Measurements from ENCODE around the gene CHEK1.

CHEK1 gene

DNA sequence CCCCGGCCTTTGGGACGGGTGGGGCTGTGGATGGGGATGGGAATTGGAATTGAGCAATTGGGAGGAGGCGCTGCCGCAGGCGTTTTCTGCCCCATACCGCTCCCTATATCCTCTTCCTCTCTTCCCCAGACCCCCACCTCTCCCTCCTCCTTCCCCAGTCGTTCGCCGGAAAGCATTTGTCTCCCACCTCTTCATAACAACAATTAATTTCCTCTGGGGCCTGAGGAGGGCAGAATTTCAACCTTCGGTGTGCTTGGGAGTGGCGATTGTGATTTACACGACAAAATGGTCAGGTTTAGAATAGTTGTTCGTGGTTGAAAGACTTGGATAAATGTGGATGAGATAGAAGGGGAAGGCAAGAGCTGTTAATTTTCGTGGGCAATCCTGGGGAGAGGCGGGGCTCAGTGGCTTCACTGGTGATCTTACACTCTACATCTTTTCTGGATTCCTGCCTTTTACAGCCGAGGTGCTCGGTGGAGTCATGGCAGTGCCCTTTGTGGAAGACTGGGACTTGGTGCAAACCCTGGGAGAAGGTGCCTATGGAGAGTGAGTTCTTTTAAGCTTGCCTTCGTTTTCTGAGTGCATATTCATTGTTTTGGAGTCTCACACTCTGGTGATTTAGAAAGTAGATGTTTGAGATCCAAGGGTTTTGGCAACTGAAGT is 1.5 kb downstream of the CHEK1 start:
- DNase-seq = peak in 3 of 5 experiments; percentile 7 to 70 (median 22)

- DNase-seq = peak in 1 of 5 experiments; percentile 19
These were observed 2.4 kb downstream of the CHEK1 start for GRCh38 chr11:125627236-125627910.

DNA sequence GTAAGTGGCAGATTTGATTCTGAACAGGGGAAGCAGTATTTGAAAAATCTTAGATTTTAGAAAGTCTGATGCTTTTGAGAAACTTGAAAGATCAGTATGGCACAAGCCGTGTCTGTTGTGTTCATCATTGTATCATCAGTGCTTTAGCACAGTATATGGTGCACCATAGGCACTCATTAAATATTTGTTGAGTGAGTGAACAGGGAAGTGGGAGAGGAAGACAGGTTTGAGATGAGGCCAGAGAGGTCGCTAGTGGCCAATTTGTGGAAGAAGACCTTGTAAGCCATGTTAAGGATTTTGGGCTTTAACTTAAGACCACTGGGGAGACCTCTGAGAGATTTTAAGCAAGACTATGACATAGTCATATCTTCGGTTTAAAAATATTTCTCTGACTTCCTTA is 12.9 kb downstream of the CHEK1 start:
- no peak for DNase-seq

GRCh38 chr11:125638315-125638714 is 13.4 kb downstream of the CHEK1 start:
- DNase-seq = no peak

GRCh38 chr11:125645871-125646270 is 20.9 kb downstream of the CHEK1 start:
- DNase-seq = no peak

GRCh38 chr11:125649465-125650166 is 24.7 kb downstream of the CHEK1 start:
- peak in 1 of 5 experiments; percentile 84 for DNase-seq

GRCh38 chr11:125662689-125663088 is 37.7 kb downstream of the CHEK1 start:
- DNase-seq = no peak

DNA sequence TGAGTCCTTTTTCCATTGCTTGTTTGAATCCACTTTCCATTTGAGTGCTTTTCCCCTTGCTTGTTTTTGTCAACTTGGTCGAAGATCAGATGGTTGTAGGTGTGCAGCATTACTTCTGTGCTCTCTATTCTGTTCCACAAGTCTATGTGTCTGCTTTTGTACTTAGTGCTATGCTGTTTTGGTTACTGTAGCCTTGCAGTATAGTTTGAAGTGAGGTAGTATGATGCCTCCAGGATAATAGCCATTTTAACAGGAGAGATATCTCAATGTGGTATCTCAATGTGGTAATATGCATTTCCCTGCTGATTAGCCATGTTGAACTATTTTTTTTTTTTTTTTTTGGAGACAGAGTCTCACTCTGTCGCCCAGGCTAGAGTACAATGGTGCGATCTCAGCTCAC is 38.9 kb downstream of the CHEK1 start:
- DNase-seq = peak in 1 of 5 experiments; percentile 69

DNA sequence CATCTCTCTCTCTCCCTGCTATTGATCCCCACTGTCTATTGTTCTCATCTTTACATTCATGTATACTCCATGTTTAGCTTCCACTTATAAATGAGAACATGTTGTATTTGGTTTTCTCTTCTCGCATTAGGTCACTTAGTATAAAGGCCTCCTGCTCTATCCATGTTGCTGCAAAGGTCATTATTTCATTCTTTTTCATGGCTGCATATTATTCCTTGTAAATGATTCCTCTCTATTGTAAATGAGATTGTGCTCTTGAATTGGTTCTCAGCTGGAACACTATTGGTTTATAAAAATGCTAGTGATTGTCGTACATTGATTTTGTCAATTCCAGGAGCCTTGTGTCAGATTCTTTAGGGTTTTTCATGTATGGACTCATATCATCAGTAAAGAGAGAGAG is 42.2 kb downstream of the CHEK1 start:
- no peak for DNase-seq

DNA sequence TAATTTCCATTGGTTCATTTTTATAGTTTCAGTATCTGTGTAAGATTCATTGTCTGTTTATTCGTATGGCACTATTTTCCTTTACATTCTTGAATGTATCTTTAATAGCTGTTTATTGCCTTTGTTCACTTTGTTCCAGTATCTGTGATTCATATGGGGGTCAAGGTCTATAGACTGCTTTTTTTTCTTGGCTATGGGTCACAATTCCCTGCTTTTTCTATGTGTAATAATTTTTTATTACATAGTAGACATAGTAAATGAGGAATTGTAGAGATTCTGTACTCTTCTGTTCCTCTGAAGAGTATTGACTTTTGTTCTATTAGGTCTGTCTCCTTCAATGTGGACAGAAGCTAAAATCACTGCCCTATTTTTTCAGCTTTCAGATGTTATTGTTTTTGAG is 45.2 kb downstream of the CHEK1 start:
- DNase-seq = no peak

DNA sequence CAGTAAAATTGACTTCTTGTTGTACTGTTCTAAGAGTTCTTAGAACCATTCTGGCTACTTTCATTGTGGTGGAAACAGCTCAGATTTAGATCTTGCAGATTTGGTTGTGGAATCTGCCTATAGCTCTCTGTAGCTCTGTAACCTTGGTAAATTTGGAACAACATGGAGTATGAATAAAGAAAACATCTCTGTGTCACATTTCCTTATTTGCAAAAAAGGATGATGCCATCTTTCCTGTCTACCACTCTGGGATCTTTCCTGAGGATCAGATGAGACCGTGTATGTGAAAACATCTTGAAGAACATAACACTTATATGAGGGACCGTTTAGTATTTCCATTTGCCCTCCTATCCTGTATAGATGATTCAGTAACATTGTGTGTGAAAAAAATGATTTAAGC is 46.6 kb downstream of the CHEK1 start:
- DNase-seq = no peak

GRCh38 chr11:125674210-125674609 is 49.2 kb downstream of the CHEK1 start:
- DNase-seq = no peak

DNA sequence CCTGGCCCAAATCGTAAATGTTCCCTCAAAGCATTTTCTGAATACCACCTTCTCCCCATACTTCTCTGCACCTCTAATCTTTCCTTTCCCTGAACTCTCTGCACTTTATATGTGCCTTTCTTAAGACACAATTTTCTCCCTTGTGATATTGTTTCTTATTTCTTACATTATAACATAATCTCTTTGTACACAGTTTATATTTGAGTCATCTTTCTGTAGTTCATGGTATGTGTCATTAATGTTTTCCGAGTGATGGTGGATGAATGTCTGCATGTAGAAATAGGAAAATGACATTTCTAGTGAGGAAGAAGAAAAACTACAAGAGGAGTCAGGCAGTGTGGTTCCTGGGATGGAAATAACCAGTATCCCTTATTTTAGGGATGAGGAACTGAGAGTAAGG is 50.2 kb downstream of the CHEK1 start:
- no peak for DNase-seq

GRCh38 chr11:125679397-125679796 is 54.4 kb downstream of the CHEK1 start:
- DNase-seq = peak in 1 of 5 experiments; percentile 9

DNA sequence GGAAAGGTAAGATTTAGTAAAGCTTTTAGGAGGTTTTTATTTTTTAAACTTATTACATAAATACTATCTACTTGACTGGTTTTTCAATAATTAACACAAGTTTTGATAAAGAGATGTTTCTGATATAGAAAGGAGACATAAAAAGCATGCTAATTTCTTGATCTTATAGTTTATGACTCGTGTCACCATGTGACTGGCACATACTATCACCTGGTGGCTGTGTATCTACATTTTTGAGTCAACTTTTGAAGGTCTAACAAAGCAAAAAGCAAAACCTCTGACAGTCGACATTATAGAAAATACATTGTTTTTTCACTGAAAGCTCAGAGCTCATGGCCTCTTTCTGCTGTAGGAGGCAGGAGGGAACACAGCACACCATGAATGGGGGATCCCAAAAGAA is 54.9 kb downstream of the CHEK1 start:
- DNase-seq = no peak

- no peak for DNase-seq
These were observed 55.8 kb downstream of the CHEK1 start, which contains the start of gene ACRV1 for GRCh38 chr11:125680747-125681146. TSS of gene ACRV1 (minus strand) at chr11:125680847. CDS start at chr11:125680780, 67 bp downstream.

DNA sequence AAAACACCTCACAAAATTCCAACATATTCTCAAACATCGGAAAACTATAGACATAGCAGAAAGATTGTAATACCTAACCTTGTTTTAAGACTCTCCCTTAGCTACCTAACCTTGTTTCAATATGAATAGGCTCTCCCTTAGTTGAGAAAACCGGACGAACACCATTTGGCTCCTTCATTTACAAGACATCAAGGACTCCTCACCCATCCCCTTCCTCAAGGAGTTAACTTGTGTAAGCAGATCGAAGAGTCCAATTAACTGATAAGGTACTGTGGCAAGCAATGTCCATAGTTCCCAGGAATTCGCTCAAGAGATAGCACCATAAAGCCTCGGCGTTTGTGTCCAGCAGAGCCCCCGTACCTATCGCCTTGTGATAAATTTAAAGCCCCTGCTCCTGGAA is 60.3 kb downstream of the CHEK1 start:
- DNase-seq = no peak

DNA sequence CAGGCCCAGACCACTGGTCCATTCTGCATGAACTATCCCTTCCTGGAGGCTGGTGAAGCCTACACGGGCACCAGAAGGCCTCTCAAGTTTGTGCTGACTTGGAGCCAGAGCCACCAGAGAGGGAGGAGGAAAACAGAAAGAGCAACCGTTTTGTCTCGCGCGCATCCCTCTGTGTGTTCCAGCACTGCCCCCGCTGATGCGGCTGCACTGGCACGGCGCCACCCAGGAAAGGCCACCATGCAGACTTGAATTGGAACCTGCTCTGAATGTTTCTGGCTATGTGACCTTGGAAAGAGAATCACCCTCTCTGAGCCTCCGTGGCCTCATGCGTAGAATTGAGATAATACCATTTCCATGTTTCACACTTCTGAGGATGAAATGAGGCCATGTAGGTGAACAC is 63.1 kb downstream of the CHEK1 start:
- no peak for DNase-seq

DNA sequence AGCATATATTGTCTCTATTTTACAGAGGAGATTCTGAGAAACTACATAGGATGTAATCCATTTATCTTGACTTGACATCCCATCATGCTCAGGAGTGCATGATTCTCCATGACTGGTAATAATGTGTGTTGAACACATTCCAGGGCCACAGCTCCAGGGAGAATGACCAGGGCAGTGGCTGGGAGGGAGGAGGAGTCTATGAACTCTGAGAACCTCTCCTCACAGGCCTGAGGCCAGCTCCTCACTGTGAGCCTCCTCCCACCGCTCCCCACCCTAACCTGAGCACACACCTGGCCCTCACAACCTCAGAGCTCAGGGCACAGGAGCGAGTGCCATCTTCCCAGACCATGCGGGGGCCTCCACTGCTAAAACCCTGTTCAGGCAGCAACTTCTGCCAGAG is 63.7 kb downstream of the CHEK1 start:
- DNase-seq = no peak

DNA sequence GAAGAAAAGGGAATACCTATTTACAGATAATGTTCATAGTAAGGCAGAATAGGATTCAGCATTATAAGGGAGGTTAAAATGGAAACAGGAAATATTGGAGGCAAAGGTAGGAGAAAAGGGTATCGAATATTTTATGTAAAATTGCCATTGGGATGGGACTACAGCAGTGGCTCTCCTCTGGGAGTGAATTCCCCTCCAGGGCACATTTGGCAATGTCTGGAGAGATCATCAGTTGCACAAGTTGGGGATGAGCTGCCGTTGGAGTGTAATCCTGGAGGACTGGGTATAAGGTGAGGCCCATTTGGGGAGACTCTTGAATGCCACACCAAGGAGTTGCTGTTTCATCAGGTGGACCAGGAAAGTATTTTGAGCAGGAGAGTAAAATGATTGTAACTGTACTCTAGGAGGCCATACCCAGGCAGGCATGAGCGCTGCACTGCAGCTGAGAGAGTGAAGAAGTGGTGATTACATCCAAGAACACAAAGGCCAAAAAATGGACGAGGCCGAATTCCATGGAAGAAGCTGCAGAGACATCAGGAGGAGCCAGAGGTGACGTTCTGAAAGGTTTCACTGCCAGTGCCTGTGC is 64.4 kb downstream of the CHEK1 start:
- DNase-seq = no peak

DNA sequence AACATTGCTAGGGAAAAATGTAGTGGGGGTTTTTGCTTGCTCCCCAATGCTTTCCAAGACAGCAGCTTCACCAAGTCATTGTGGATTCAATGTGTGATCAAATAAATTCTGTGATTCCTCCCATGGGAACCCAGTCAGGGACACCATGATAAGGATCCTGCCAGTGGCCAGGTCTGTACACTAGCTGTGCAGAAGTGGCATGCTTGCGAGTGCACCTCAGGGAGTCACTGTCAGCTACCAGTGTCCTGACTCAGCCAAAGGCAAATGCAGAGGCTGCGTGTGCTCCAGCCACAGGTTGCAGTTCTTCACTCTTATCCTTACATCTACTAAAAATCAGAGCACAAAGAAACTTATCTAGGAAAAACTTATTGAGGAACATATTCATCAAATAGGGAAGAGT is 65.0 kb downstream of the CHEK1 start:
- no peak for DNase-seq

- no peak for DNase-seq
These were observed 67.9 kb downstream of the CHEK1 start for GRCh38 chr11:125692887-125693286.

- no peak for DNase-seq
These were observed 70.0 kb downstream of the CHEK1 start for GRCh38 chr11:125694951-125695350.
